Measurements from ENCODE around the gene DLG4. TPM values are rescaled to one million over a fixed set of nuclear protein-coding genes. Genes with fewer than 3 reads are reported as not detected.
"Not testable (repeated sequence)": the region's sequence is repeated elsewhere in the genome, so short reads cannot be mapped to it uniquely, and the experiment has no call there.

The DLG4 gene
- total RNA-seq, 4 donors from 2014 or later: 2.7 to 7.7 (median 4.7) TPM

DNA sequence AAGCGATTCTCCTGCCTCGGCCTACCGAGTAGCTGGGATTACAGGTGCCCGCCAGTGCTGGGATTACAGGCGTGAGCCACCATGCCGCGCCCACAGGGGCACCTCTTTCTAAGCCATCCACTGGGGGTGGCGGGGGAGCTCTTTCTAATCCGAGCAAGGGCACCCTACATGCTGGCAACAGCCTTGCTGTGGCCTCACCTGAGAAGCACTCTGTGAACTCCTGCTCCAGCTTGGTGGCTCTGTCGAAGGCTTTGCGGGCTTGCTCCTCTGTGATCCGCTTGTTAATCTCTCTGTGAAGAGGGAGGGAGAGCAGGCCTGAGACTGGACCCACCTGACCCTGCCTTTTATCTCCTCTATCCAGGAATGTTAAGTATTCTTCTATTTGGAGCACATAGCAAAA, 28.6 kb downstream of the DLG4 start:
- H3K4me3 ChIP-seq (ENCODE audit: low read depth, poor library complexity, severe bottlenecking): no peak overlapping the region
- 97% methylated on average over 12 of the region's 12 CpGs for WGBS, 2 donors
- intact Hi-C loops (cut with DNase I; ENCODE audit: low total_unique reads): no loop called here
- TF ChIP-seq POLR2A (IDR thresholded peaks at IDR 0.05): no peak
- no peak for DNase-seq (ENCODE audit: low spot score in 2 of 2)

DNA sequence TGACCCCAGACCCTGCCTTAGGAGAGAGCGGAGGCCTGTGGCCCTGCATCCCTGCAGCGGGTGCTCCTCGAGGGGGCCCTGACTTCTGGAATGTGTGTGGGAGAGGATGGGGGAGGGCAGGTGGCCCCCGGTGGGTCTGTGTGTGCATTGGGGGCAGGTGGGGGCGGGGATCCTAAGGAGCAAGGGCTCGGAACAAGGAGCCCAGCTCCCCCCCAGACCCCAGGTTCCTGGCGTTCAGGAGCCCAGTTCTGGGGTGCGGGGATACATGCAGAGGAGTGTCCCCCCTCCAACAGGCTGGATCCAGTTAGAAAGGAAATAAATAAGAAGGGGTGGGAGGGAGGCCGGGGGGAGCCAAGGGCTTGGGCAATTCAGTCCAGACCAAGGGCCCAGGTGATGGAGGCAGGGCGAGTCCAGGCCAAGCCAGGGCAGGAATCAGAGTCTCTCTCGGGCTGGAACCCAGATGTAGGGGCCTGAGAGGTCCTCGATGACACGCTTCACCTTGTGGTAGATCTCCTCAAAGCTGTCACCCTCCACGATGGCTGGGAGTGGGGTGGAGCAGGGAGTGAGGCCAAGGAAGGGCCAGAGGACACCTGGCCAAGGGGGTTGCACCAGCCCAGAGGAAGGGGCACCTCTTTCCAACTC, 29.2 kb downstream of the DLG4 start:
- no peak for DNase-seq (ENCODE audit: low spot score in 2 of 2)
- intact Hi-C loops (cut with DNase I; ENCODE audit: low total_unique reads): no loop called here
- 87 to 88% methylated on average over 14 of the region's 14 CpGs for WGBS, 2 donors
- no peak for TF ChIP-seq POLR2A (IDR thresholded peaks at IDR 0.05)
- TF ChIP-seq, protein P1, sequence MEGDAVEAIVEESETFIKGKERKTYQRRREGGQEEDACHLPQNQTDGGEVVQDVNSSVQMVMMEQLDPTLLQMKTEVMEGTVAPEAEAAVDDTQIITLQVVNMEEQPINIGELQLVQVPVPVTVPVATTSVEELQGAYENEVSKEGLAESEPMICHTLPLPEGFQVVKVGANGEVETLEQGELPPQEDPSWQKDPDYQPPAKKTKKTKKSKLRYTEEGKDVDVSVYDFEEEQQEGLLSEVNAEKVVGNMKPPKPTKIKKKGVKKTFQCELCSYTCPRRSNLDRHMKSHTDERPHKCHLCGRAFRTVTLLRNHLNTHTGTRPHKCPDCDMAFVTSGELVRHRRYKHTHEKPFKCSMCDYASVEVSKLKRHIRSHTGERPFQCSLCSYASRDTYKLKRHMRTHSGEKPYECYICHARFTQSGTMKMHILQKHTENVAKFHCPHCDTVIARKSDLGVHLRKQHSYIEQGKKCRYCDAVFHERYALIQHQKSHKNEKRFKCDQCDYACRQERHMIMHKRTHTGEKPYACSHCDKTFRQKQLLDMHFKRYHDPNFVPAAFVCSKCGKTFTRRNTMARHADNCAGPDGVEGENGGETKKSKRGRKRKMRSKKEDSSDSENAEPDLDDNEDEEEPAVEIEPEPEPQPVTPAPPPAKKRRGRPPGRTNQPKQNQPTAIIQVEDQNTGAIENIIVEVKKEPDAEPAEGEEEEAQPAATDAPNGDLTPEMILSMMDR (IDR thresholded peaks at IDR 0.05): no peak
- no peak overlapping the region for H3K4me3 ChIP-seq (ENCODE audit: low read depth, poor library complexity, severe bottlenecking)

DNA sequence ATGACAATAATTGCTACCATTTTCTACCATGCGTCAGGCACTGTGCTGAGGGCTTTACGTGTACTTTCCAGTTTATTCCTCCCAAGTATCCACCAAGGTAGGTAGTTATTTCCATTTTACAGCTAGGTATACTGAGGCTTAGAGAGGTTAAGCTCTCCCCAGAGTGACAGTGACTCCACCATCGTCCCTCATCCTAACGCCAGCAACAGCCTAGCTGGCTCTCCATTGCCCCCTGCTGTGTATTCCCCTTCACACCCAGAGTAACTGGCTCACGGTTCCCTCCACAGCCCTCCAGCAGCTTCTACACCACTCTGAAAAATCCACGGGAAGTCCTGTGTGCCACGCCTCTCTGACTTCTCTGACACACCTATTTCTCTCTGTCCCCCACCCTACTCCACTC, 33.4 kb downstream of the DLG4 start:
- H3K4me3 ChIP-seq (ENCODE audit: low read depth, poor library complexity, severe bottlenecking): no peak overlapping the region
- TF ChIP-seq, protein P1 (IDR thresholded peaks at IDR 0.05): no peak
- TF ChIP-seq POLR2A (IDR thresholded peaks at IDR 0.05): no peak
- DNase-seq (ENCODE audit: low spot score in 2 of 2): no peak
- 59 to 70% methylated on average over 7 of the region's 7 CpGs for WGBS, 2 donors
- intact Hi-C loops (cut with DNase I; ENCODE audit: low total_unique reads): no loop called here

DNA sequence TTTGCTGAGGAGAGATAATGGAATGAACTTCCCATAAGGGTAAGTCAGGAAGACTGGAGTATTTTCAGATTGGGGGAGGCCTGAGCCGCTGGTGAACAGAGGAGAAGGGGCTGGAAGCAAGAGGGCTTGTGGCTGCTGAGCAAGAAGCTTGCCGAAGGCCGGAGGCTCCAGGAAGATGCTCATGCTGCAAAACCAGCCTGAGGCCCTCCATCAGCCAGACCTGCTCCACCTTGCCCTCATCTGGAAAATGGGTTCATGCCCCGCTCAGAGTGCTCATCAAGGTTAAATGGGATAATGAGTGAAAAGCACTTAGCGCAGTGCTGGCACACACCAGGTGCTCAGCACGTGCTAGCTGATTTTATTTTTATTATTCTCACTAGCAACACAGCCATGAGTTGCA, 35.0 kb downstream of the DLG4 start:
- no peak overlapping the region for H3K4me3 ChIP-seq (ENCODE audit: low read depth, poor library complexity, severe bottlenecking)
- intact Hi-C loops (cut with DNase I; ENCODE audit: low total_unique reads): no loop called here
- 81 to 87% methylated on average over 6 of the region's 6 CpGs for WGBS, 2 donors

DNA sequence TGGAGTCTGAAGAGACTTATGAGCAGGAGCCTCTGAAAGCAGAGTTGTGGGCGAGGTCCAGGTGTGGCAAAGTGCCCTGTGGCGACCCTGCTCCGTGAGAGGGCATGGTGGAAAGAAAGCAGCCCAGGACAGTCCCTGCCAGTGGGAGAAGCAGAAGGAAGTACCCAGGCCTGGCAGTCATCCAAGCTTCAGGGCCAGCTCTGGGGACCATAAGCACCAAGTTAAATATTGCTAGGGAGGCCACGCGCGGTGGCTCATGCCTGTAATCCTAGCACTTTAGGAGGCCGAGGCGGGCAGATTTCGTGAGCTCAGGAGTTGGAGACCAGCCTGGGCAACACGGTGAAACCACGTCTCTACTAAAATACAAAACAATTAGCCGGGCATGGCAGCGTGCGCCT, 35.5 kb downstream of the DLG4 start:
- DNase-seq (ENCODE audit: low spot score in 2 of 2): peak in 1 of 2 donors; percentile 27
- no peak overlapping the region for H3K4me3 ChIP-seq (ENCODE audit: low read depth, poor library complexity, severe bottlenecking)
- whole genome bisulfite sequencing, 2 donors: 73 to 80% methylated on average over 14 of the region's 14 CpGs
- TF ChIP-seq, protein P1 (IDR thresholded peaks at IDR 0.05): no peak
- no peak for TF ChIP-seq POLR2A (IDR thresholded peaks at IDR 0.05)
- intact Hi-C loops (cut with DNase I; ENCODE audit: low total_unique reads): no loop called here

More for the DNA sequence above, 35.0 kb downstream of the DLG4 start:
- DNase-seq (ENCODE audit: low spot score in 2 of 2): no peak
- no peak for TF ChIP-seq POLR2A (IDR thresholded peaks at IDR 0.05)
- TF ChIP-seq, protein P1 (IDR thresholded peaks at IDR 0.05): no peak

DNA sequence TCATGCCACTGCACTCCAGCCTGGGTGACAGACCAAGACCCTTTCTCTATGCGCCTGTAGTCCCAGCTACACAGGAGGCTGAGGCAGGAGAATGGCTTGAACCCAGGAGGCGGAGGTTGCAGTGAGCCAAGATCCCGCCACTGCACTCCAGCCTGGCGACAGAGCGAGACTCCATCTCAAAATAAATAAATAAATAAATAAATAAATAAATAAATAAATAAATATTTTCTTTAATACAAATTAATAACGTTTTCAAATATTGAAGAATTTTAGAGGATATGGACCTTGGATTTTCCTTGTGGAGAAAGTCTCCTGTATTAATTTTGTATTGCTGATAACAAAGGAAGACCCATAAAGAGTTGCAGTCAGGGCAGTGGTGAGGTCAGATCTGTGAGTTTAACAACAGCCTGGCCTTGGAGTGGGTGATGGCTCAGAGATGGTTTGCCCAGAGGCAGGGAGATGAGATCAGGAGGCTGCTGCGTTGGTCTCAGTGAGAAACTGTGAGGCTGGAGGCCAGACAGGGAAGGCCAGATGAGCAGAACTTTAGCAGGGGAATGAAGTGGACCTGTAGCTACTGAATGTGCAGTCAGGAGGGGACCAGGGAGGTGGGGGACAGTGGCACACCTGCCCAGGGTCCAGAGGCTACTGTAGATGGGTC, 36.1 kb downstream of the DLG4 start:
- DNase-seq (ENCODE audit: low spot score in 2 of 2): no peak
- no peak overlapping the region for H3K4me3 ChIP-seq (ENCODE audit: low read depth, poor library complexity, severe bottlenecking)
- no peak for TF ChIP-seq POLR2A (IDR thresholded peaks at IDR 0.05)
- TF ChIP-seq, protein P1 (IDR thresholded peaks at IDR 0.05): no peak
- intact Hi-C loops (cut with DNase I; ENCODE audit: low total_unique reads): no loop called here
- 79 to 86% methylated on average over 7 of the region's 7 CpGs for WGBS, 2 donors

DNA sequence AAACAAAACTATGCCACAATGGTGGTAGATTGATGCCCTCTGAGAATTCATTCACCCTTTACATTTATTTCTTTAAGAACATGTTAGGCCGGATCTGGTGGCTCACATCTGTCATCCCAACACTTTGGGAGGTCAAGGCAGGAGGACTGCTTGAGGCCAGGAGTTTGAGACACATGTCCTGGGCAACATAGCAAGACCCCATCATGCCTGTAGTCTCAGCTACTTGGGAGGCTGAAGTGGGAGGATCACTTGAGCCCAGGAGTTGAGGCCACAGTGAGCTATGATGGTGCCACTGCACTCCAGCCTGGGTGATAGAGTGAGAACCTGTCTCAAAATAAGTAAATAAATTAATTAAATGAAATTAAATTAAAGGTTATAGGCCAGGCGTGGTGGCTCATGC, 37.5 kb downstream of the DLG4 start:
- H3K4me3 ChIP-seq (ENCODE audit: low read depth, poor library complexity, severe bottlenecking); DNase-seq (ENCODE audit: low spot score in 2 of 2); intact Hi-C loops (cut with DNase I; ENCODE audit: low total_unique reads): not testable (repeated sequence)
- WGBS, 2 donors: 96 to 100% methylated on average over 2 of the region's 2 CpGs
